Fibroblast of skin of back (primary cell): Measurements from ENCODE around the gene TNRC6B.

Experiments
- DNase-seq: peaks from one replicate; pipeline ENCODE4 v3.0.0-alpha.2; 2013

TNRC6B gene

GRCh38 chr22:40329466-40329865 lies 151.7 kb downstream of the TNRC6B start:
- no peak for DNase-seq

- DNase-seq: no peak
Observed at GRCh38 chr22:40330086-40330485, 152.4 kb downstream of the TNRC6B start.

GRCh38 chr22:40330615-40331014 lies 152.9 kb downstream of the TNRC6B start:
- no peak for DNase-seq

- DNase-seq: no peak
Observed at GRCh38 chr22:40331706-40332105, 154.0 kb downstream of the TNRC6B start.

GRCh38 chr22:40332319-40332781 lies 154.6 kb downstream of the TNRC6B start:
- peak; percentile 55 for DNase-seq

GRCh38 chr22:40334060-40334459 lies 156.3 kb downstream of the TNRC6B start:
- DNase-seq: no peak

GRCh38 chr22:40334899-40335298 lies 157.2 kb downstream of the TNRC6B start:
- DNase-seq: no peak

GRCh38 chr22:40335358-40335757 lies 157.6 kb downstream of the TNRC6B start:
- no peak for DNase-seq

- DNase-seq: no peak
Observed at GRCh38 chr22:40340044-40340443, 162.3 kb downstream of the TNRC6B start.

- no peak for DNase-seq
Observed at GRCh38 chr22:40341604-40342003, 163.9 kb downstream of the TNRC6B start.

- DNase-seq: no peak
Observed at GRCh38 chr22:40342521-40342920, 164.8 kb downstream of the TNRC6B start.

- DNase-seq: peak; percentile 15
Observed at GRCh38 chr22:40345271-40345670, 167.5 kb downstream of the TNRC6B start.

GRCh38 chr22:40345815-40346184 lies 168.1 kb downstream of the TNRC6B start:
- no peak for DNase-seq

- DNase-seq: peak; percentile 87
Observed at GRCh38 chr22:40346185-40347118, 168.7 kb downstream of the TNRC6B start, which contains the start of gene ADSL. Gene ADSL (plus strand): TSS chr22:40346500. CDS start chr22:40346559, 59 bp downstream.

GRCh38 chr22:40347300-40347699 lies 169.6 kb downstream of the TNRC6B start:
- DNase-seq: no peak

- DNase-seq: peak; percentile 58
Observed at GRCh38 chr22:40348025-40348658, 170.4 kb downstream of the TNRC6B start.

- no peak for DNase-seq
Observed at GRCh38 chr22:40352763-40353162, 175.0 kb downstream of the TNRC6B start.

- no peak for DNase-seq
Observed at GRCh38 chr22:40361100-40361499, 183.4 kb downstream of the TNRC6B start.

- DNase-seq: peak; percentile 88
Observed at GRCh38 chr22:40363059-40363458, 185.3 kb downstream of the TNRC6B start.

- no peak for DNase-seq
Observed at GRCh38 chr22:40364431-40364830, 186.7 kb downstream of the TNRC6B start.

GRCh38 chr22:40366068-40366467 lies 188.3 kb downstream of the TNRC6B start:
- no peak for DNase-seq

- no peak for DNase-seq
Observed at GRCh38 chr22:40367342-40367741, 189.6 kb downstream of the TNRC6B start.

- no peak for DNase-seq
Observed at GRCh38 chr22:40368016-40368415, 190.3 kb downstream of the TNRC6B start.

- DNase-seq: no peak
Observed at GRCh38 chr22:40368836-40369235, 191.1 kb downstream of the TNRC6B start.
